C1 segment of cervical spinal cord (tissue), 14 donors: ENCODE measurements around the gene MINDY1.

Experiments used
- DNase-seq, 14 donors: peaks; one replicate each; lab custom pipeline; 2025; lab: John Stamatoyannopoulos, UW

Gene MINDY1

DNA sequence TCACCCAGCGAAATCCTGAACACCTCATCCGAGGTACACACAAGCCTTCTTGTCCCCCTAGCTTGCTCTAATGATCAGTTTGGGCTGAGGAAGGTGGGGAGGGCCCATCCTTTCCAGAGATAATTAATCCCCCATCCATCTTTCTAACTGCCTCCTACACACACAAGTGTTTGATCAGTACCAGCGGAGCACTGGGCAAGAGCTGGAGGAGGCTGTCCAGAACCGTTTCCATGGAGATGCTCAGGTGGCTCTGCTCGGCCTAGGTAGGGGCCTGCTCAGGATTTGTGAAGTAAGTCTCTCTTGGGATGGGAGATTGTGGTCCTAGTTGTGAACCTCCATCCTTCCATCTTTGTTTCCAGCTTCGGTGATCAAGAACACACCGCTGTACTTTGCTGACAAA lies 18.8 kb downstream of the MINDY1 start:
- no peak for DNase-seq

DNA sequence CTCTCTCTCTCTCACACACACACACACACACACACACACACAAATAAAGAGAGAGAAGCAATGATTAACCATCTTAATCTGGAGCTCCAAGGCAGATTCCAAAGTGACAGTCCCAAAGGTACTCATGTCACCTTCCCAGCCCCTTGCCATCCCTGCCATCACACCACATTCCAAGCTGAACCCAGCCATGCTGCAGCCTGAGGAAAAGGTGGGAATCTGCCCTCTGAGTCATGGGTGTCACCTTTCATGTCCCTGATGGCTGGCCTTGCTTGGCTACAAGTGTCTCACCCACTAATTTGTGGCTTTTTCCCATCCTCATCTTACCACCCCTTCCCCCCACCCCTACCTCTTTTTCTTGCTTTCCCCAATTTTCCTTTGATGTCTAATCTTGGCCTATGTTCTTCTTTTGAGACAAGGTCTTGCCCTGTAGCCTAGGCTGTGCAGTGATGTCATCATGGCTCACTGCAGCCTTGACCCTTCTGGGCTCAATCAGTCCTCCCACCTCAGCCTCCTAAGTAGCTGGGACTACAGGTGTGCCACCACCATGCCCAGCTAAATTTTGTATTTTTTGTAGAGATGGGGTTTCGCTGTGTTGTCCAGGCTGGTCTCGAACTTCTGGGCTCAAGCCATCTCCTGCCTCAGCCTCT lies 21.4 kb downstream of the MINDY1 start:
- DNase-seq: no peak

DNA sequence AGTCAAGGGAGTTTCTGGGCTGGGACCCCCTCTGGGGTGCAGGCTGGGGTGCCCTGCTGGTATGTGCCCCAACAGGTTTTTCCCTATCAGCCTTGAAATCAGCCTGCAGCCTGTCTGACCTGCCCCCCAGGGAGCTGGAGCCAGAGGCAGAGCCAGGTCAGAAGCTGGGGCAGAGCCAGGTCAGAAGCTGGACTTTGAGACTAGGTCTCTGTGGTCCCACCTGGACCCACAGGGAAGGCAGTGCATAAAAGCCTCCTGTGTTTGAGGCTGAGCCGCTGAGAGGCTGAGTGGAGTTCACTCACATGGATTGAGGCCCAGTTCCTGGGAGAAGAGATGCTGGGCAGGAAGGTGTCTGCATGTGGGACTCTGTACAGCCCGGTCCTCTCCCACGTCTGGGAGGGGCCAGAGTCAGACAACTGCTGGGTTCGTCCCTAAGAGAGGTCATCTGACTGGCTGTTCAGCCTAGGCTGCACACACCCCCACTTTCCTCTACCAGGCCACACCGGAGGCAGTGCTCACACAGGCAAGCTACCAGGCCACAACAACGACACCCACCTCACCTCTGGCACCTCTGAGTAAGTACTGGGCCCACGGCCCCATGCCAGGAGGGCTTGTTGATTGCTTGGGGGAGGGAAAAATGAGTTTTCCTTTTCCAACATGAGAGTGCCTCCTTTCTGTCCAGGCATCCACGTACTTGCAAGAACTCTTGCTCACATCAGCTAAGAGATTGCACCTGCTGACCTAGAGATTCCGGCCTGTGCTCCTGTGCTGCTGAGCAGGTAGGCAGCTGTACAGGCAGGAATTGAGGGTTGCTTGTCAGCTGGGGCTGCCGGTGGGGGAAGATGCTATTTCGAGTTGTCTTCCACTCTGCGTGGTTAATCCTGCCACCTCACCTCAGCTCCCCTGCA lies 24.6 kb downstream of the MINDY1 start, which contains the start of gene ANXA9:
ANXA9 (plus strand) TSS at position 488 of the 908 bp plus-strand sequence. CDS start 814 bp downstream, outside the sequence.
- no peak for DNase-seq

DNA sequence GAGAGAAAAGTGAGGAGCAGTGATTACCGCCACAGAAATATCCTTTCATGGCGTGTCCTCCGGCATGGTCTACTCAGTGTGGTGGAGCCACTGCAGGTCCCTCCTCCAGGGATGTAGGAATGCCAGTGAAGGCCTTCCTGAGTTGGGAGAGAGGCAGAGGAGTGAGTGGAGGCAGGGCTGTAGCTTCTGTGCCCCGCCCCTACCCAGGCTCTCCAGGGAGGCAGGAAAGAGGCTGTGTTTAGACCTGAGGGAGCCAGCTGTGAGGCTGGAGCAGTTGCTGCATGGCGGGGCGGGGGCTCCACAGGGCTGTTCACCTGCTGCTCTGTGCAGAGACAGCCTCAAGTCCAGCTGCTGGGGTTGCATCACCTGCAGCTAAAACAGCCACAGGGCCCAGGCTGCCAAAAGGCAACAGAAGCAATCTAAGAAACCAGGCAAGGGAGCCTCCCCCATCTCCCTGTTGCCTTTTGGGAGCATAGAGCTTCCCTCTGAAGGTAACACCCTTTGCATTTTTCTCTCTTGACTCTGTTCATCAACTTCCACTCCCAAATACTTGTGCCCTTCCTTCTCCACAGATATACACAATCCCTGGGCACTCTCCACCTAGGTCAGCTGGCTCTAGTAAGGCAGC lies 25.4 kb downstream of the MINDY1 start:
- DNase-seq: no peak

DNA sequence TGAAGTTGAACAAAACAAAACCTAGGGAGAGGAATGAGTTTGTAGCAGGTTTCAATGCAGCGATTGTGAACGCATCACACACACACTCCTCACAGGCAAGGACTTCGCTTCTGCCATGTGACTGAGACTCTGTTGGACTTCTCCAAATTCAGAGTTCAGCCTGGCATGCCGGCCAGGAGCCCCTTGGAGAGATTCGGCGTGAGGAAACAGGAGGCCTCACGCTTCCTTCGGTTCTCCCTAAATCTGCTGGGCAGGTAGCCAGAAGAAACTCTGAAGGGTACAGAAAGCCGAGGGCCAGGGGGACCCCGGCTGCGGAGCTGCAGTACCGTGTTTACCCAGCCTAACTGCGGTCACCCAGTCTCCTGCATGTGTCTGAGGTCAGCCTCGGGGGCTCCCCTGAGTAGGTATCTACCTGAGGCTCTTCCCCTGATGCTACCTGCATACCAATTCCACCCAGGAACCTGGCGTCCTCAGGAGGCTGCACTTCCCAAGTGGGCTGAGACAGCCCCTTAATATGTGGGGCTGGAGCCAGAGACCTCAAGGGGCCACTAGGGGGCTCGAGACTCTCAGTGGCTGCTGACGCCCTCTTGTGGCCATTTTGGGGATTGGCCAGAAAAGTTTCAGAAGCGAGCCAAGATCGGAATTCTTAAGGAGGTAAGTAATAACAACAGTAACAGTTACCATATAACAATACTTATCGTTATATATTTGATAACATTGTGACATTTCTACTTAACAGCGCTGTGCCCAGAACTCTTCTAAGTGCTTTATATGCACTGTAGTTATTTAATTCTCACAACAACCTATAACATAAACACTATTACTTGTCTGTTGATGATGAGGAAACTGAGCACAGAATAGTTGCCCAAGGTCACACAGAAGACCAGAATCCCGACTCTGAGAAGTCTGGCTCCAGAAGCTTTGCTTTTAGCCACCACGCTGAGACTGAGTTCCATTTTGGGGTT lies 27.3 kb downstream of the MINDY1 start:
- peak in 12 of 14 donors; percentile 46 to 85 (median 74) for DNase-seq

DNA sequence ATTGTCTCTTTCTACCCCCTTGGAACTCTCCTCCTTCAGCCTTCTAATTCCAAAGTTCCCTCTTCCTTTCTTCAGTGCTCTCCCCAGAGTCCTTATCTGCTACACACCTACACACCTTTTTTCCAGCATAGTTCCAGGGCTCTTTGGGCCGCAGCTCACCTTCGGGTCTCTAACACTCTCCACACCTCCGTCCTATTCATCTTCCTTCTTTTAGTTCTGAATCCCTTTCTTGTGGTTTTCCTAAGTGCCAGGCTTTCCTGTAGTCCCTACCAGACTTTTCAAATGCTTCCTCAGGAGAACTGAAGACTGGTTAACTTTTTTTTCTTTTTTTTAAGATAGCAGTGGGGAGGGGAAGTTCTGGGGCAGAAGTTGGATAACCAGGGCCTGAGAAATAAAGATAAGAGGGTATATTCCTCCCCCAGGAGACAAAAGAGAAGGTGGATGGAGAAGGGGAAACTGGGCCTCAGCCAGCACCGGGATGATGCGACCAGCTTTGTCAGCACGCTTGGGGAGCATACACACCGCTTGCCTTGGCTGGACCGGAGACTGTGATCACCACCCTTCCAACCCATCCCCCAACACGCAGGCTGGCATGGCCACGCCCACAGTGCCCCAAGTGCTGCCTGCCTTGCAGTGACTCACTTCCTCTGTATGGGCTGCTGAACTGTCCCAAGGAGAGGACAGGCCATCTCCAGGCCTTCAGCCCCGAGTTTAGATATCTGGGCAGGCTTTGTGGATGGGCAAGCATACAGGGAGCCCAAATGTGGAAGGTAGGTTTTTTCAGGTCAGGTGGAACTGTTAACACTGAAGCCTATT lies 29.6 kb downstream of the MINDY1 start:
- peak in 11 of 14 donors; percentile 33 to 88 (median 73) for DNase-seq

DNA sequence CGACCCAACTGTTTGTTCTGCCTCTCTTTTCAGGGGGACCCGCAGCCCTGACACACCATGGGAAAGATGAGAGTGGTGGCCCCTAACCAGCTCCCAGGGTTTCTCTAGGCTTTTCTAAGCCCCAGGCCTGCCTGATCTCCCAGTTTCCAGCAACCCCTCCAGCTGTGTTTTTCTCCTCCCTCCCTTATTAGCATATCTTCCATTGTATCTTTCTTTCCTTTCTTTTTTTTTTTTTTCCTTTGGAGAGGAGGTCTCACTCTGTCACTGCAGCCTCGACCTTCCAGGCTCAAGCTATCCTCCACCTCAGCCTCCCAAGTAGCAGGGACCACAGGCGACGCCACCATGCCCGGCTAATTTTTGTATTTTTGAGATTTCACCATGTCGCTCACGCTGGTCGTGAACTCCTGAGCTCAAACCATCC lies 30.3 kb downstream of the MINDY1 start:
- no peak for DNase-seq

DNA sequence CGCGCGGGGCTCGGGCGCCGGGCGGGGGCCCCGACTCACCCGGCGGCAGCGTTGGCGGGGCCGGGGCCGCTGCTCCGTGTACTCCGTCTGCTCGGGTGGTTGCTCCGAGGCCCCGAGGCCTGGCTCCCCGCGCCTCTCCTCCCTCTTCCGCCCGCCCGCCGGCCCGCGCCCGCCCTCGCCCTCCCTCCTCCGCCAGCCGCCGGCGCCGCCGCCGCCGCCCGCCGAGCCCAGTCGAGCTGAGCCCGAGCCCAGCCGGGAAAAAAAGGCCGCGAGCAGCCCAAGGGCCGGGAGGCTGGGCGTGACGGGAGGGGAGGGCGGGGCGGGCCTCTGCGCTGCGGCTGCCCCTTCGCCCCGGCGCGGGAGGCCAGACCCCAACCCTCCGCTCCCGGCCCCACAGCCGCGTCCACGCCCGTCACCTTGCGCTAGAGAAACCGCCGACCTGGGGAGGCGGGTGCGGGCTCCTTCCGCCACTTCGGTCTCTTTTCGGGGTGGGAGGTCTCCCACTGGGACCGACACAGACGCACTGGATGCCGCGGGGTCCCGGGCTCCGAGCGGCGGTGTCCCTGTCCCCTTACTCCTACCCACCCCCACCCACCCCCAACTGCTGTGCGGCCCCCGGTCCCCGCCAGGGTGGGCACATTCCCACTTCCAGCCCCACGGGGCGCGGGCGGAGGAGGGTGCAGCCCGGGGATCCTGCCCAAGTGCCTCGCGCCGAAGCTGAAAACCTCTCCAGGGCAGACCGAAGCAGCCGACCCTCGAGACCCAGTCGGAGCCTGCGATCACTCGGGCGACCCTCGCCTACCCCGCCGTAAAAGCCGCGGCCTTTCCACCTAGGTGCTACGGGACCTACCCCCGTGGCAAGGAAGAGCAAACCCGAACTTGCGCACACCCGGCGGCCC lies 31.9 kb downstream of the MINDY1 start, which contains the start of gene CERS2:
CERS2 (minus strand) TSS at position 256 of the 899 bp plus-strand sequence. CDS start 5,745 bp downstream, outside the sequence.
- DNase-seq: peak in 12 of 14 donors; percentile 36 to 83 (median 59)

DNA sequence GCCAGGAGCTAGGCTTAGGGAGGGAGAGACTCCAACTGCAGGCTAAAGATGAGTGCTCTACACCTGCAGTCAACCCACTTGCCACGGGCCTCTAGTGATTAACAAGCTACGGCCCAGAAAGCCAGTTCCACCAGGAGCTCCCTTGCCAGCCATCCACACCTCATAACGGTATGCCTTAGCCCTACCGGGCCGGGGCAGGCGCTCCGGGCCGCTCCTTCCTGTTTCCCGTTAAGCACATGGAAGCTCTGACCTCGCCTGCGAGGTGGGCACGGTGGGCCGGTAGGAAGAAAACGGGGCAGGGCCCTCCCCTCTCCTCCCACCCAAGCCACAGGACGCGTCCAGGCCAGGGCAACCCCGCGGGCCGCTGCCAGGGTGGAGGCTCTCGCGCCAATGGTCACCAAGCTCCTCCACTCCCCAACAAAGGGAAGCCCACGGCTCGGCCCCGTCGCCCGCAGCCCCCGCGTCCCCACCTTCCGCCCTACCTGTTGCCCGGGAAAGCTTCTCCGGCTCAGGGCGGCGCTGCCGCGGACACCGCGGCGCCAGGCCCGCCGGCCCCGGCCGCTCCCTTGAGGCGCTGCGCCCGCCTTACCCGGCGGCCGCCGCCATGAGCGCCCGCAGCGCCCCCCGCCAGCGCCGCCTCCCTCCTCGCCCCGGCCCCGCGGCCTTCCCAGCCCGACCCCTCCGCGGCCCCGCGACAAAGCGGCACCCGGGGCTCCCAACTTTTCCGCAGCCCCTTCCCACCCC lies 32.7 kb downstream of the MINDY1 start:
- peak in 12 of 14 donors; percentile 25 to 83 (median 58) for DNase-seq

DNA sequence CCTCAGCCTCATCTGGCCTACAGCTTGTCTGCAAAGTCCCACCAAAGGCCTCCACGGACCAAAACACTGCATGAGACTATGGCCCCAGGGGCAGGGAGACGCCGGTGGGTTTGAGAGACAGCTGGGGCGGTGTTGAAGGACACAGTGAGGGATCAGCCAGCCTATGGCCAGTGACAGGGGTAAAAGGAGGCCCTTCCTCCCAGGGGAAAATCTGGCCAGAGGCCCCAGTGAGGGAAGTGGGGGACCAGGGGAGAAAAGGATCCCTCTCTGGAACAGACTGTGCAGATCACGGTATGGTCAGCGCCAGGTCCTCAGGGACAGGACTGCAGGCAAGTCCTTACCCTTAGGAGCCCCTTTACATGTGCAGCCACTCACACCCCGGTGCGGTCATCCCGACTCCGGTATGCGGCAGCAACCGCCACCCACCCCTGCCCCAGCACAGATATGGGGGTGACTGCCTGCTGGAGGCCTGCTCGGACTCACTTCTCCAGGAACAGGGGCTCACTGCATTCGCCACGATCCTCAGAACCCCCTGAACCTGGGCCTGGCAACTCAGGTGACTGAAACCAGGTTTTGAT lies 33.4 kb downstream of the MINDY1 start:
- DNase-seq: peak in 5 of 14 donors; percentile 43 to 70 (median 62)

DNA sequence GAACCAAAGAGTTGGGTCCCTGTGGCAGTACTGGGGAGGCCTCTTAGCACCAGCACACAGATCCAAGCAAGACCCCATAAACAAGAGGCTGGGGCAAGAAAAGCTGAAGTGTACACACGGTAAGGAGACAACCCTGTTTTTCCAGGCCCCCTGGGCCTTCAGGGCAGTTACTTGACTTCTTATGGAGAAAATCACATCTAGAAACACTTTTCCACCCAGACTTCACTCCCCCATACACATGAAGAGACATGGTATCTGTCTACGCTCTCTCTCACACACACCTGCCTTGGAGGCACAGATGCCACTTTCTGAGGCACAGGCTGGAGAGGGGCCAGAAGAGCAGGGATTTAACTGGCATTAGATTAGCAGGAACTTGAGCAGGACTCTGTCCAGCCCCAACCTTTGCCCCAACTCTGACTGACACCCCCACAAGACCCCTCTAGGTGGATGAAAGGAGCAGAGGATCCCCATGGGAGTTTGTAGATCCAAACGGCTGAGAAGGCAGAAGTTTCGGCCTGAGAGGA lies 34.2 kb downstream of the MINDY1 start:
- peak in 1 of 14 donors; percentile 7 for DNase-seq

DNA sequence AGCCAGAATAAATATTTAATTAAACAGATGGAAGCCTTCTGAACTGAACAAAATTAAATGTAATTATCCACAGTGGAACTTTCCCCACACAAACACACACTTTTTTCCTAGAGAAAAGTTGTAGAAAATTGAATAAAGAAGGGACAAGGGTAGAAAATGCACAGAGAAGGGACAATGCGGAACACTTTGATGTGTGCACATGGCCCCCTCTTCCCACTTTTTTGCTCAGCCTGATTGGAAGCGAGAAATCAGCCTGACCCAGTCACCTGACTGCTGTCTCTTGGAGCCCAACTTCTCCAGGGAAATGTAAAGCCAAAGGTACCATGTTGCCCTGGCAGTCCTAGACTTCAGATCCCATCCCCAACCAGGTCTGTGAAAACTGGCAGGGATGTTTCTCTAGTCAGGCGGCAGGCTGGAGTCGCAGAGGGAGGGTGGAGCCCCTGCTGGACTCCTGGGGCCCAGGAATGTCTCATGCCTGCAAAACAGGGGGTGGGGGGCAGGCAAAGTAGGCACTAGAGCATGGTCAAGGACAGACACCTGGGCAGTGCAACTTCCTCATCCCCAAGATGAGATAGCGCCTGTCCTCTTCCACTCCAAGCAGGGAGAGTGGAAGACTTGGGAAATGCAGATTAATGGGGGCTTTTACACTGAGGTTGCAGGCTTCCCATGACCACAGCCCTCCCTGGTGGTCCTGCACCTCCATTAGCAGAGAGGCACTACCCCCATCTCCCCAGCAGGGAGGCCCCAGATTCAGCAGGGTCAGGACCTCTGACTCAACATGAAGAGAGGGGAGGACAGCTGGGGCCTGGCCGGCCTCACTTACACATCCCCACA lies 34.9 kb downstream of the MINDY1 start:
- peak in 5 of 14 donors; percentile 7 to 48 (median 40) for DNase-seq

DNA sequence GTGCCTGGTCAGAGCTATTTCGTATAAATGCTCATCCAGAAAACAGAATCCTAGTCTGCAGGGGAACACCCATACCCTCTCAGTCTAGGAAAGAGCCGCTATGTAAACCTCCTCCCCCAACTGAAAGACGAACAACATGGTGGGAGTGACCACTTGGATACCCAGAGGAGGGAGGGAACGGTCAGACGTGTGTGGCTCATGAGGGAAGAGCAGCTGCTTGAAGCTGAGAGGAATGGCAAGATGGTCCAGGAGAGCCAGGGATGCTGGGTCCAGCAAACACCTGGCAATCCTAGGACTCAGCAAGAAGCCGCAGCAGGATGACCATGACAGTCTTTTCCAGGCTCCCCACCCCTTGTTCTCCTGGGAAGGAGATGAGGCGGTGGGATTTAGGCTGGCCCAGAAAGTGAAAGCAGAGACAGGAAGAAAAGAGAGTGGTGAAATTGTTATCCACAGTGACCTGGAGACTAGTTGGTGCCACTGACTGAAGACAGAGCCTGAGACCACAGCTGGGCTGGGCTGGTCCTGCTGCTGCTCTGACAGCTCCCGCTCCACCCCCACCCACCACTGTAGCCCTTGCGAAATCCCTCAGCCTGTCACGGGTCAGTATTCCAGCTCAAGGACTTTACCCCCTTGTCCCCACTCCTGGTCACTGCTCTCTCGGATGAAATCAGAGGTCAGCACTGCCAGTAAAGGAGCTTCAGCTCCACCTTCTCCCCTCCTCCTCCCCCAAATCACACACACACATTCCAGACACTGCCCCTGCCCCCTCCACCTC lies 35.7 kb downstream of the MINDY1 start:
- DNase-seq: peak in 10 of 14 donors; percentile 9 to 75 (median 25)

DNA sequence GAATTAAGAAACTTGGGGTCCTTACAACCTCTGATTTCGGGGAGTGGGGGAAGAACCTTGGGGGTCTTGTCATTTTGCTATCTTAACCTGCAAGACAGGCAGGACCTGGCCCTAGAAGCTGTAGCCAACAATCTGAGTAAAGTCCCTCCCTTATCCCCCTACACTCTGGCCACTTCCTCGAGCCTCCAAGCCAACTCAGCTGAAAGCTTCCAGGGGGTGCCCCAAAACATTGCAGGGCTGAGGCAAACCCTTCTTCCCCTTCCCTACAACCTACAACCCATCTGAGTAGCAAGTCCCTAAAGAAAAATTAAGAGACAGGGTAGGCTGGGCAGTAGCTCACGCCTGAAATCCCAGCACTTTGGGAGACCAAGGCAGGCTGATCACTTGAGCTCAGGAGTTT lies 37.1 kb downstream of the MINDY1 start:
- DNase-seq: no peak

DNA sequence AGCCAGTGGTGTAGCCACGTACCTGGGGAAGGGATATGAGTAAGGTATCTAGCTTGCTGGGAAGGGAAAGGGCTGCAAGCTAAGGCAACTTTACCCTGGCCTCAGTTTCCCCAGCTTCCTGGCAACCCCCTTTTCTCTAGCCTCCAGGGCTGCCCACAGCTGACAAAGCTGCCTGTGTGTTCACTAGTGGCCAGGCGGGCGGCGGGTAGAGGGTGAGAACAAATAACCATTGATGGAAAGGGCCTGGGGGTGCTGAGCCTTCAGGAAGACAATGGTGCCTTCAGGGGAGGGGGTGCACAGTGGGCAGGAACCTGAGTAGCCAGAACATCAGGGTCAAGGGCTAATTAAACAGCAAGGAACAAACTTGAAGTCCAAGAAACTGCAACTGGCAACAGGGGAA lies 38.2 kb downstream of the MINDY1 start:
- peak in 10 of 14 donors; percentile 5 to 73 (median 48) for DNase-seq

DNA sequence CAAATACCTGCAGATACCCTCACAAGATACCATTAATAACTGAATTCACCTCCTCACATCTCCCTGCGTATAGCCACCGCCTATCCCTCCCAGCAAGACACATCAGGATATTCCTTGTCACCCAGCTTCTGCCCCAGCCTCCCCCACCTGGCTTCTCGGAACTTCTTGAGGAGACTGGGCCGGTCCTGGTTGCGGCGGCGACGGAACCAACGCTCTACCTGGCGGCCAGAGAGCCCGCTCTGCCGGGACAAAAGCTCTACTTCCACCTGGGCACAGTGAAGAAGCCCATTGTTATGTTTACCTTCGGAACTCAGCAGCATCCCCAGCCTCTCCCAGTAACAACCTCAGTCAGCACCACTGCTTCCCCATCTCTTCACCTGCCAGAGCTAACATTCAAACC lies 38.8 kb downstream of the MINDY1 start:
- DNase-seq: no peak
